Upper lobe of left lung (tissue), 6 donors: ENCODE data around the gene RILPL1. TPM values are rescaled to one million over a fixed set of nuclear protein-coding genes. Genes with fewer than 3 reads are reported as not detected.
"Not testable (repeated sequence)": the region's sequence is repeated elsewhere in the genome, so short reads cannot be mapped to it uniquely, and the experiment has no call there.

Source experiments
- ATAC-seq, 2 donors: fragments of 200-7000 bp; cut with Tn5 transposase; one replicate each; pipeline ENCODE4 v1.9.1; 2022; ENCODE audit warnings: mild to moderate bottlenecking in 2 of 2, moderate library complexity in 2 of 2; ENCODE audit not compliant: low FRiP score in 2 of 2
- DNase-seq, 2 donors: peaks; one replicate each; pipeline ENCODE4 v3.0.0-alpha.2; 2019 to 2020
- H3K27ac ChIP-seq, 4 donors: fragments of 200-600 bp; sonication (generic); one replicate each; pipeline ENCODE4 v1.5.1; 2016 to 2019
- H3K27me3 ChIP-seq, 4 donors: fragments of 200-600 bp; sonication (generic); one replicate each; pipeline ENCODE4 v1.5.1; 2017 to 2019
- H3K36me3 ChIP-seq, 4 donors: fragments of 200-600 bp; sonication (generic); one replicate each; pipeline ENCODE4 v1.5.1; 2016 to 2019
- H3K4me1 ChIP-seq, 4 donors: fragments of 200-600 bp; sonication (generic); one replicate each; pipeline ENCODE4 v1.5.1; 2018 to 2019
- H3K4me3 ChIP-seq, 4 donors: fragments of 200-600 bp; sonication (generic); one replicate each; pipeline ENCODE4 v1.5.1; 2017 to 2019; ENCODE audit warnings: mild to moderate bottlenecking in 2 of 4, moderate library complexity in 1 of 4
- H3K9me3 ChIP-seq, 4 donors: fragments of 200-600 bp; sonication (generic); one replicate each; pipeline ENCODE4 v1.5.1; 2018 to 2019
- EP300 ChIP-seq, 4 donors: sonication (generic); formaldehyde crosslinking; IDR thresholded peaks; one replicate each; pipeline ENCODE4 v1.5.1; 2017; ENCODE audit warnings: antibody characterized with exemption in 4 of 4, control low read depth in 2 of 4
- POLR2A ChIP-seq, 4 donors: fragments of 450-650 bp; IDR thresholded peaks; one replicate each; pipeline ENCODE4 v1.5.1; 2016 to 2017; ENCODE audit warnings: antibody characterized with exemption in 4 of 4, mild to moderate bottlenecking in 2 of 4
- POLR2AphosphoS5 ChIP-seq, 2 donors: sonication (generic); formaldehyde crosslinking; IDR thresholded peaks; one replicate each; pipeline ENCODE4 v1.5.1; 2017; ENCODE audit warnings: antibody characterized with exemption in 2 of 2
- WGBS, 2 donors: methylation state at CpG; one replicate each; pipeline ENCODE4 v1.1.5; 2017 to 2018; 5-methylcytosine and 5-hydroxymethylcytosine counted together
- total RNA-seq, 6 donors: library from RNA; depleted of rRNA in 4 of 6; stranded (reverse); fragments of >200 nt in 4 of 6; gene quantifications; one replicate each; pipeline versions ENCODE4 v1.1.0 to v1.2.1, GENCODE V29; 2016 to 2021
- TF ChIP-seq, protein P1 (sequence below), 6 experiments: fragments of 450-650 bp in 4 of 6; fragments of 200-600 bp in 2 of 6; sonication (generic) in 2 of 6; IDR thresholded peaks; one replicate each; pipeline ENCODE4 v1.5.1; 2016 to 2019; ENCODE audit warnings: antibody characterized with exemption in 6 of 6
- donor health status: DM: no; HTN: no; CAD: no; lungs with moderate emphysema.
- donor health status: DM: no; HTN: yes; CAD: no; lungs with severe emphysema.

The RILPL1 gene
- total RNA-seq, 6 donors from 2014 or later: 10.3 to 60.8 (median 18.6) TPM

DNA sequence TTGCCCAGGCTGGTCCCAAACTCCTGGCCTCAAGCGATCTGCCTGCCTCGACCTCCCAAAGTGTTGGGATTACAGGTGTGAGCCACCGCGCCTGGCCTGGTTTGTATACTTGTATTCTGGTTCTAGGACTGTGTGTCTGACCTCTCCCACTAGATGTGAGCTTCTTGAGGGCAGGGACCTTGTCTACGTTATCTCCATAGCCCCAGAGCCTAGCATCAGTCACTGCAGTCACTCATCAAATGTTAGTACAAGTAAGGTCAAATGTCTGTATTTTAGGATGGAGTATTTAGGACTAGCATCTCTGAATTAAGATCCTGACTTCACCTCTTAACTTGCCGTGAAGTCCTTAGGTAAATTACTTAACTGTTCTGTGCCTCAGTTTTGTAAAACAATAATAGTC, 99.9 kb downstream of the RILPL1 start:
- peak overlapping the region; percentile 7 to 94 (median 82) for H3K4me3 ChIP-seq
- H3K27me3 ChIP-seq: no peaks in the 10 kb centered on the region
- no peak for TF ChIP-seq POLR2A (IDR thresholded peaks at IDR 0.05)
- no peak for TF ChIP-seq POLR2AphosphoS5 (IDR thresholded peaks at IDR 0.05)
- TF ChIP-seq EP300 (IDR thresholded peaks at IDR 0.05): no peak
- TF ChIP-seq, protein P1, sequence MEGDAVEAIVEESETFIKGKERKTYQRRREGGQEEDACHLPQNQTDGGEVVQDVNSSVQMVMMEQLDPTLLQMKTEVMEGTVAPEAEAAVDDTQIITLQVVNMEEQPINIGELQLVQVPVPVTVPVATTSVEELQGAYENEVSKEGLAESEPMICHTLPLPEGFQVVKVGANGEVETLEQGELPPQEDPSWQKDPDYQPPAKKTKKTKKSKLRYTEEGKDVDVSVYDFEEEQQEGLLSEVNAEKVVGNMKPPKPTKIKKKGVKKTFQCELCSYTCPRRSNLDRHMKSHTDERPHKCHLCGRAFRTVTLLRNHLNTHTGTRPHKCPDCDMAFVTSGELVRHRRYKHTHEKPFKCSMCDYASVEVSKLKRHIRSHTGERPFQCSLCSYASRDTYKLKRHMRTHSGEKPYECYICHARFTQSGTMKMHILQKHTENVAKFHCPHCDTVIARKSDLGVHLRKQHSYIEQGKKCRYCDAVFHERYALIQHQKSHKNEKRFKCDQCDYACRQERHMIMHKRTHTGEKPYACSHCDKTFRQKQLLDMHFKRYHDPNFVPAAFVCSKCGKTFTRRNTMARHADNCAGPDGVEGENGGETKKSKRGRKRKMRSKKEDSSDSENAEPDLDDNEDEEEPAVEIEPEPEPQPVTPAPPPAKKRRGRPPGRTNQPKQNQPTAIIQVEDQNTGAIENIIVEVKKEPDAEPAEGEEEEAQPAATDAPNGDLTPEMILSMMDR (IDR thresholded peaks at IDR 0.05): no peak
- no peak for DNase-seq
- no peak for ATAC-seq
- H3K9me3 ChIP-seq: no peaks in the 10 kb centered on the region
- peak overlapping the region; percentile 92 to 98 (median 96) for H3K27ac ChIP-seq
- 77 to 82% methylated on average over 6 of the region's 6 CpGs for WGBS, 2 donors
- H3K36me3 ChIP-seq: peaks cover 8 to 30% (median 23%) of the 10 kb centered on the region in 4 donors
- peaks cover 40 to 63% (median 47%) of the 10 kb centered on the region in 4 donors for H3K4me1 ChIP-seq

DNA sequence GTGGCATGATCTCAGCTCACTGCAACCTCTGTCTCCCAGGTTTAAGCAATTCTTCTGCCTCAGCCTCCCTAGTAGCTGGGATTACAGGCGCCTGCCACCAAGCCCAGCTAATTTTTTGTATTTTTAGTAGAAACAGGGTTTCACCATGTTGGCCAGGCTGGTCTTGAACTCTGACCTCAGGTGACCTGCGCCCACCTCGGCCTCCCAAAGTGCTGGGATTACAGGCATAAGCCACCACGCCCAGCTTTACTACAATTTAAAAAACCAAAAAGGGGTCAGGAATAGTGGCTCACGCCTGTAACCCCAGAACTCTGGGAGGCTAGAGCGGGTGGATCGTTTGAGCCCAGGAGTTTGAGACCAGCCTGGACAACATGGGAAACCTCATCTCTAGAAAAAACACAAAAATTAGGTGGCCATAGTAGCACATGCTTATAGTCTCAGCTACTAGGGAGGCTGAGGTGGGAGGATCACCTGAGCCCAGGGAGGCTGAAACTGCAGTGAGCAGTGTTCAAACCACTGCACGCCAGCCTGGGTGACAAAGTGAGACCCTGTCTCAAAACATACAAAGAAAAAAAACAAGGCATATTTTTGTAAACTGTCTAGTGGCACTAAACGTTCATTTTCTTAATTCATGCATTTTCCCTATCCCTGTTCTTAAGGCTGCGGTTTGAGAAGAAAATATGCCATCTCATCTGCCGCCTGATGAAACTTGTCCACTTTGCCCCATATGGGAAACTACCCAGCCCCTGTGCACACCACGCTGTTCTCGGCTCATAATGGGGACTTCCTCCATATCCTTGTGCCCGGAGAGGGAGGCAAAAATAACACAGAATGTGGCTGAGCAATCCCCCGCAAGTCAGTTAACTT, 101.3 kb downstream of the RILPL1 start:
- Histone ChIP-seq H3K4me1 (peaks cover 40 to 57% (median 45%) of the 10 kb centered on the region in 4 donors), H3K27ac (peak overlapping the region; percentile 92 to 98 (median 96)), H3K4me3 (peak overlapping the region in 3 of 4 donors; percentile 76 to 94 (median 88)), H3K36me3 (peaks cover 17 to 44% (median 37%) of the 10 kb centered on the region in 4 donors)
- TF ChIP-seq POLR2AphosphoS5 (IDR thresholded peaks at IDR 0.05): peak in 1 of 2 donors; percentile 57
- peak in 1 of 4 donors; percentile 17 for TF ChIP-seq POLR2A (IDR thresholded peaks at IDR 0.05)
- H3K9me3 ChIP-seq, H3K27me3 ChIP-seq: not testable (repeated sequence)
- 56 to 58% methylated on average over 15 of the region's 15 CpGs for WGBS, 2 donors
- ATAC-seq: peak in 1 of 2 donors; percentile 40
- peak in 1 of 2 donors; percentile 65 for DNase-seq

DNA sequence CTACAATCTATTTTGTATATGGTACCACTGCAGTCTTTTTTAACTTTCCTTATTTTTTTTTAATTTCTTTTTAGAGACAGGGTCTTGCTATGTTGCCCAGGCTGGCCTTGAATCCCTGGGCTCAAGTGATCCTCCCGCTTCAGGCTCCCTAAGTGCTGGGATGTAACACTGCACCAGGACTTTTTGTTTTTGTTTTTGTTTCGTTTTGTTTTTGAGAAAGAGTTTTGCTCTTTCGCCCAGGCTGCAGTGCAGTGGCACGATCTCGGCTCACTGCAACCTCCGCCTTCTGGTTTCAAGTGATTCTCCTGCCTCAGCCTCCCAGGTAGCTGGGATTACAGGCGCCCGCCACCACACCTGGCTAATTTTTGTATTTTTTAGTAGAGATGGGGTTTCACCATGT, 104.4 kb downstream of the RILPL1 start:
- not testable (repeated sequence) for DNase-seq, H3K4me3 ChIP-seq, H3K27ac ChIP-seq, H3K27me3 ChIP-seq, ATAC-seq, H3K9me3 ChIP-seq
- Histone ChIP-seq H3K36me3 (peaks cover 17 to 73% (median 47%) of the 10 kb centered on the region in 4 donors), H3K4me1 (peaks cover 23 to 35% (median 26%) of the 10 kb centered on the region in 4 donors)
- 91 to 97% methylated on average over 8 of the region's 8 CpGs for WGBS, 2 donors

DNA sequence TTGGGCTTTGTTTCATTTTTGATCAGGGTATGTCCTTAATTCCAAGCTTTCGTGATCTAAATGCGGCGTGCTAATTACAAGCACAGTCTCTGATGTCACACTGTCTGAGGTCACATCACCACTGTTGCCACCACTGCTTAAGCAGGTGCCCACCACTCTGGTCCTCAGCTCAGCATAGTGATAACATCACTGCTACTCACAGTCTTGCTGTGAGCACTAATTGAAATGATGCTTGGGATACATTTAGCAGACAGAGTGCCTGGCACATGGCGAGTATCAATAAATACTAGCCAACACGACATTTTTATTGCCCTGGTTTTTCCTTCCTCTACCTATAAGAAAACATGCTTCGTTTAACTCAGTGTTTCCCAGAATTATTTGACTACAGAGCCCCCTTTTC, 104.9 kb downstream of the RILPL1 start:
- Histone ChIP-seq H3K9me3 (no peaks in the 10 kb centered on the region), H3K27ac (no peak overlapping the region), H3K4me3 (no peak overlapping the region), H3K27me3 (no peaks in the 10 kb centered on the region), H3K36me3 (peaks cover 17 to 77% (median 48%) of the 10 kb centered on the region in 4 donors), H3K4me1 (peaks cover 17 to 30% (median 22%) of the 10 kb centered on the region in 4 donors)
- TF ChIP-seq POLR2A (IDR thresholded peaks at IDR 0.05) (no peak), EP300 (IDR thresholded peaks at IDR 0.05) (no peak), POLR2AphosphoS5 (IDR thresholded peaks at IDR 0.05) (no peak)
- TF ChIP-seq, protein P1 (IDR thresholded peaks at IDR 0.05): no peak
- DNase-seq: no peak
- 86 to 93% methylated on average over 6 of the region's 6 CpGs for WGBS, 2 donors
- no peak for ATAC-seq

DNA sequence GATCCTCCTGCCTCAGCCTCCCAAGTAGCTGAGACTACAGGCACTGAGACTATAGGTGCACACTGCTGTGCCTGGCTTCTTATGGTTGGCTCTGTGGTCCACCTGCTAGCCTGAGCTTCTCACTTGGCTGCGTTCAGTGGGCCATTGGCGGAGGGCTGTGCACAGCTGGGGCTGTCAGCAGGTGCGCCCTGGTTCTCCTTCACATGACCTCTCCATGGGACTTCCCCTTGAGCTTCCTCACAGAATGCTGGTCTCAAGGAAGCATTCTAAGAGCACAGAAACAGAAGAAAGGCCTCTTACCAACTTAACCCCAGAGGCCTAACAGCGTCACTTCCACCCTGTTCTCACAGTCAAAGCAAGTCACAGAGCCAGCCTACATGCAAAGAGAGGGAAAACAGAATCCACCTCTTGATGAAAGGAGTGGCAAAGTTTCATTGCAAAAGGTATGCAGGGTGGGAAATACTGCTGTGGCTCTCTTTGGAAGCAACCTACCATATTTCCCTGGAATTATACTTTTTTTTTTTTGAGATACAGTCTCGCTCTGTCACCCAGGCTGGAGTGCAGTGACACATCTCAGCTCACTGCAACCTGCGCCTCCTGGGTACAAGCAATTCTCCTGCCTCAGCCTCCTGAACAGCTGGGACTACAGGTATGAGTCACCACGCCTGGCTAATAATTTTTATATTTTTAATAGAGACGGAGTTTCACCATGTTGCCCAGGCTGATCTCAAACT, 106.3 kb downstream of the RILPL1 start:
- peak in 1 of 2 donors; percentile 39 for ATAC-seq
- WGBS, 2 donors: 91 to 98% methylated on average over 8 of the region's 8 CpGs

More for the DNA sequence above, 106.3 kb downstream of the RILPL1 start:
- no peaks in the 10 kb centered on the region for H3K27me3 ChIP-seq
- DNase-seq: no peak
- no peak for TF ChIP-seq POLR2A (IDR thresholded peaks at IDR 0.05)
- no peak for TF ChIP-seq EP300 (IDR thresholded peaks at IDR 0.05)
- no peak for TF ChIP-seq POLR2AphosphoS5 (IDR thresholded peaks at IDR 0.05)
- TF ChIP-seq, protein P1 (IDR thresholded peaks at IDR 0.05): no peak
- no peaks in the 10 kb centered on the region for H3K9me3 ChIP-seq
- peaks cover 26 to 87% (median 62%) of the 10 kb centered on the region in 4 donors for H3K36me3 ChIP-seq
- H3K27ac ChIP-seq: peak overlapping the region in 1 of 4 donors; percentile 35
- peaks cover 7 to 18% (median 12%) of the 10 kb centered on the region in 4 donors for H3K4me1 ChIP-seq
- no peak overlapping the region for H3K4me3 ChIP-seq
